GM19452 (cell line): Measurements from ENCODE around the gene ZDHHC5.
A peak's percentile ranks its signal among the peaks of the same experiment; 100 is the strongest.

Experiments
- ATAC-seq: cut with Tn5 transposase; IDR thresholded peaks from one replicate; pipeline ENCODE4 v1.9.1; 2021; ENCODE audit not compliant: unreplicated experiment

Gene ZDHHC5, protein sequence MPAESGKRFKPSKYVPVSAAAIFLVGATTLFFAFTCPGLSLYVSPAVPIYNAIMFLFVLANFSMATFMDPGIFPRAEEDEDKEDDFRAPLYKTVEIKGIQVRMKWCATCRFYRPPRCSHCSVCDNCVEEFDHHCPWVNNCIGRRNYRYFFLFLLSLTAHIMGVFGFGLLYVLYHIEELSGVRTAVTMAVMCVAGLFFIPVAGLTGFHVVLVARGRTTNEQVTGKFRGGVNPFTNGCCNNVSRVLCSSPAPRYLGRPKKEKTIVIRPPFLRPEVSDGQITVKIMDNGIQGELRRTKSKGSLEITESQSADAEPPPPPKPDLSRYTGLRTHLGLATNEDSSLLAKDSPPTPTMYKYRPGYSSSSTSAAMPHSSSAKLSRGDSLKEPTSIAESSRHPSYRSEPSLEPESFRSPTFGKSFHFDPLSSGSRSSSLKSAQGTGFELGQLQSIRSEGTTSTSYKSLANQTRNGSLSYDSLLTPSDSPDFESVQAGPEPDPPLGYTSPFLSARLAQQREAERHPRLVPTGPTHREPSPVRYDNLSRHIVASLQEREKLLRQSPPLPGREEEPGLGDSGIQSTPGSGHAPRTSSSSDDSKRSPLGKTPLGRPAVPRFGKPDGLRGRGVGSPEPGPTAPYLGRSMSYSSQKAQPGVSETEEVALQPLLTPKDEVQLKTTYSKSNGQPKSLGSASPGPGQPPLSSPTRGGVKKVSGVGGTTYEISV

DNA sequence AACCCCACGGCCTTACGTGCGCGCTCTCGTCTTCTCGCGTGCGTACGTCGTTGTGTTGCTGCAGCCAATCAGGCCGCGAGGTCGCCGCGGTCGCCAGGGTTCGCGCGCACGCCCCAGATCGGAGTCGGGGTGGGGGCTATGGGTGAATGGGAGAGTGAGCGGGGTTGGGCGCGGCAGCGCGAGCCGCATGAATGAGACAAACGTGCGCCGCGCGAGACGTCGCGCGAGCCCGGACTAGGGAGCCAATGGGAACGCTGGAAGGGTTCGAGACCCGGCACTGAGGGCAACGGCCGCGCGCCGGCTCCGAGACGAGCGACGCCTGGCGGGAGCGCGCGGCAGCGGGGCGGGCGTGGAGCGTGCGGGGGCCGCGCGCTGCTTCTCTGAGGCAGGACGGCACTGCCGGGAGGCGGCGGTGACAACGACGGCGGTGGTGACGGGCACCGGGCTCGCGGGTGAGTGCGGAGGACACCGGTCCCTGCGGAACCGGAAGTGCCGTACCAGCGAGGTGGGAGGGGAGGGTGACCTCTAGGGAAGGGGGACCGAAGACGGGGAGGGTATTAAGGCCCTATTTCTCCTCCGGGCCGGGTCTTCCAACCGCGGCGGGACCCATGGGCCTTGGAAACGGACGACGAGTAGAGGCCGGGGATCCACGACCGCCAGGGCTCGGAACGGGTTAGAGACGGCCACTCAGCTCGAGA is at the start of gene ZDHHC5:
Gene ZDHHC5, plus strand, starts transcription at position 379 of the 698 bp plus-strand sequence. CDS start 4,977 bp downstream, outside the sequence.
- peak; percentile 84 for ATAC-seq

GRCh38 chr11:57618438-57618837 is 49.5 kb upstream of the ZDHHC5 start:
- ATAC-seq = no peak

GRCh38 chr11:57619331-57619730 is 48.6 kb upstream of the ZDHHC5 start:
- ATAC-seq = no peak

DNA sequence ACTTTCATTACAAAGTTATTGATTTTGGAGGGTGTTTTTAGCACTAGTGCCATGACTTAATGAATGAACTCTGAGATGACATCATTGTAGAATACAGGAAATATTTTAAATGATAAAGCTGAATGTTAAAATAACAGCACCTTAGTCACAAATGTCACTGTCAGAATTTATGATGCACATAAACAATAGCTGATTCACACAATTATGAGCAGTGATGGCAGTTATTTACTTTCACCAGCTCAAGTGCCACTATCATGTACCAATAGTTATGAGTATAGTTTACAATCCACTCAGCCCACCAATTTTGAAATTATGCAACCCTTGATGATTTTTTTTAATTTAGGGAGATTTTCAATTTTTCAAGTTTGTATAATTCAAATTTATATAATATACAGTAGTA is 47.4 kb upstream of the ZDHHC5 start:
- no peak for ATAC-seq

DNA sequence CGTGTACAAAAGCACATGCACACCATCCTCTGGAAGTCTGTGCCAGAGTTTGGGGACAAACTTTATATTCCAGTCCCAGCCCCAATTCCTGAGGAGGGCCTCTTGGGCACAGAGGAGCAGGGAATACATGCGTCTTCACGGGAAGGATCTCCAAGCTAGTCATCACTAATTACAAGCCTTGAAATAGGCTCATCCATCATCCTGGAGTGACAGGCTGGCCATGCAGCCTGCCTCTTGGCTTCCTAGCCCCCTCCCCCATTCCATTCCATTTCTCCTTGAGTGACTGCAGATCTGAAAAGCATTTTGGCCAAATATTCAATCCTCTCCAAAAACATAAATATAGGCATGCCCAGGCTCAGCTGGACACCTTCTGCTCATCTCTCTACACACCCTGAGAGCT is 45.7 kb upstream of the ZDHHC5 start:
- no peak for ATAC-seq

DNA sequence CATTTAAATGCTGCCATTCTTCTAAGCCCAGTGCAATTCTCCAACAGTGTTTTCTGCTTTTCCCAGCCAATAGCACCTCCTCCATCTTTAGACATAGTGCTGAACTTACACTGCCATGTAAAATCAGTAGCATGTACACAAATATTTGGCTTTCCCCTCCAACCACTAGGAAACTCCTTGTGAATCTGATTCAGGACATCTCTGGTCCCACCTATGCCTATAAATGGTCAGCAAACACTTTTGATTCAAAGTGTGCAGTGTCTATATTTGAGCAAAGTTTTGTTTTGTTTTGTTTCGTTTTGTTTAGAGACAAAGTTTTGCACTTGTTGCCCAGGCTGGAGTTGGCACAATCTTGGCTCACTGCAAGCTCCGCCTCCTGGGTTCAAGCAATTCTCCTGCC is 43.0 kb upstream of the ZDHHC5 start:
- no peak for ATAC-seq

DNA sequence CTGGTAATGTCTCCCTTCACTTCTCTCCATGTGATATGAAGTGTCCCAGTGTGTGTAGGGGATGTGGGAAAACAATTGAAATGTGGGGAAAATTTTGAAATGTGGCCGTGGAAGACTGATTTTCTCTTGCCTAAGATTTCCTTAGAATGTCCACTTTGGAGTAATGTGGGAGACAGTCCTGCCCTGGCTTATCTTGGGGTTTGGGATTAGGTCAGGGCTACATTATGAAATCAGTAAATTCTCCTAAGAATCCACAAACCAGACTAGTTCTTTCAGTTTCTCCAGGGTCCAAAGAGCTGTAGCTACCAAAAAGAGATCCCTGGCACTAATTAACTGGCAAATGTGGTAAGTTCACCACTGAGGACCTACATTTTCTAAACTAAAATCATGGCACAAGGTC is 41.0 kb upstream of the ZDHHC5 start:
- ATAC-seq = no peak

DNA sequence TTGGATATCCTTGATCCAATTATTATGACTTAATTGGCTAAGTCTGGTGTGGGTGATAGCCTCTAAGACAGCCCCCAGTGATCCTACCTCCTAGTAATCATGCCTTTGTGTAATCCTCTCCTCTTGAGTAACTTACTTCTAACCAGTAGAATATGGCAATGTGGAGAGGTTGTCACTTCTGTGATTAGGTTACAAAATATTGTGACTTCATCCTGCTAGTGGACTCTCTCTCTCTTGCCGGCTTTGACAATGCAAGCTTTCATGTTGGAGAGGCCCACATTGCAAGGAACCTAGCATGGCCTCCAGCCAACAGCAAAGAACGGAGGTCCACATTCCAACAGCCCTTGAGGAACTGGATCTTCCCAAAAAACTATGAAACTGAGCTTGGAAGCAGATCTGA is 37.7 kb upstream of the ZDHHC5 start:
- ATAC-seq = no peak

DNA sequence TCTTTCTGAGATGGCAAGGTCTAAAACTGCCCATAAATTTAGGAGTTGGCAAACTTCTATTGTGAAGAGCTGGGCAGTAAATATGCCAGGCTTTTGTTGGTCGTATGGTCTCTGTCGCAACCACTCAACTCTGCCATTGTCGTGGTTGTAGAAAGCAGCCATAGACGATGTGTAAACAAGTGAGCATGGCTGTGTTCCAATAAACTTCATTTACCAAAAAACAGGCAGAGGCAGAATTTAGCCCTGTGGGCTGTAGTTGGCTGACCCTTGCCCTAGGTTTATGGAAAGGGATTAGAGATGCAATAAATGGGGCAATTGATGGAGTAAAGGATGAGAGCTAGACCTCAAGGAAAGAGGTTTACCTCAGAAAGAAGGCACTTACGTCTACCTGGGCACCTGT is 35.8 kb upstream of the ZDHHC5 start:
- ATAC-seq = no peak

- no peak for ATAC-seq
Observed at GRCh38 chr11:57633394-57634070, 34.4 kb upstream of the ZDHHC5 start.

- no peak for ATAC-seq
Observed at GRCh38 chr11:57634311-57634710, 33.6 kb upstream of the ZDHHC5 start.

- no peak for ATAC-seq
Observed at GRCh38 chr11:57635246-57635645, 32.7 kb upstream of the ZDHHC5 start.

GRCh38 chr11:57637626-57638004 is 30.3 kb upstream of the ZDHHC5 start:
- no peak for ATAC-seq

DNA sequence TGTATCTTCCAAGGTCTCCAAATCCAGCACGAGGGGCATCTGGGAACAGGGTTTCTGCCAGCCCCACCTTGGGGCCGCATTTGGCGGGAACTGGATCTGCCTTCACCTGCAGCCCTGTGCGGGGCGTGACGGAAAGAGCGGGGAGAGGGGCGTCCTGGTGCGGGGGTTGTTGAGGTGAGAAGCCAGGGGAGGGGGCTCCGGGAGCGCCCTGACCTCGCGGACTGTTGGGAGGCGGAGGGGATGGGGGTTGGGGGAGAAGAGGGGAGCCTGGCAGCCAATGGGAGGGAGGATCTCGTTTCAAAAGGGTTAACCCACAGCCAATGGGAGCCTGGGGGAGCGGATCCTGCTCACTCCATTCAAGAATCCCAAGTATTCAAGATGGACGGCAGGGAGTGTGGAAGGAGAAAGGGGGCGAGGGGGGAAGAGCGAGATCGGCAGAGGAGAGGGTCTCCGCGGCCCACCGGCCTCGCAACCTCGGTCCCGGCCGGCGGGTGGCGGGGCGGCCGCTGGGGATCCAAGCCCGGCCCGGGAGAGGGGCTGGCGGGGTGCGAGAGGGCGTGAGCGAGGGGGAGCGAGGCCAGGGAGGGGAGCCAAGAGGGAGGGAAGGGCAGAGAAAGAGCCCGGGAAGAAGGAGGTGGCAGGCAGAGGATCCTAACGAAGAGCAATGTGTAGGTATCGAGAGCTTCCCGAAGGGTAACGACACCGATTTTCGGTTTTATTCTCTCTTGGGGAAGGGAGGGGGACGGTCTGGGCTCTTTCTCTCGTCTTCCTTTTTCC is 29.7 kb upstream of the ZDHHC5 start:
- ATAC-seq = no peak

DNA sequence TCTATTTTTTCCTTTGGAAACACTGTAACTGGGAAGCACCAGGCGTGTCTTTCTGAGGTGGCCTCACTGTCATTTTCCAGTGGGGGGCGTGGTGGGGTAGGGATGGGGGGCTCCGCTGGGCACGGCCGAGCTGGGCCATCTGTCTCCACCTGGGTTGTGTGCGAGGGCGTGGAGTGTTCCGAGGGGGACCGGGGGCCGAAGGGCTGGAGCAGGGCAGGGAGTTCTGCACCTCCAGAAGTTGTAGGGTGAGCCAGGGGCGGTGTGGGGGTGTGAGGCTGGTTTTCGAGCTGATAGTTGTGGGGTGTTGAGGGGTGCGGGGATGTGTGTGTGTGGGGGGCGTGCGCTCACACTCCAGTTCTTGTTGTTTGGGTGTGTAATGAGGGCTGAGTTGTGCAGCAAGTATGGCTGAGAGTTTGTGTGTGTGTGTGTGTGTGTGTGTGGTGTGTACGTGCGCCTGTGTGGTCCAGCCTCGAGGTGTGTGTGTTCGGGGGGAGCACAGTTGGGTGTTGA is 29.0 kb upstream of the ZDHHC5 start:
- ATAC-seq = no peak

GRCh38 chr11:57639321-57640067 is 28.4 kb upstream of the ZDHHC5 start:
- no peak for ATAC-seq

GRCh38 chr11:57640068-57640800 is 27.7 kb upstream of the ZDHHC5 start:
- no peak for ATAC-seq

GRCh38 chr11:57641011-57641807 is 26.7 kb upstream of the ZDHHC5 start:
- ATAC-seq = no peak
